Spleen (tissue), 13 donors: ENCODE results near the gene PPME1. TPM values are rescaled to one million over a fixed set of nuclear protein-coding genes. Genes with fewer than 3 reads are reported as not detected.
"Not testable (repeated sequence)": the region's sequence is repeated elsewhere in the genome, so short reads cannot be mapped to it uniquely, and the experiment has no call there.

Experiments
- DNase-seq: peaks from one replicate; pipeline ENCODE4 v3.0.0-alpha.2; 2020
- H3K27ac ChIP-seq, 8 donors: fragments of 200-600 bp; sonication (generic) in 7 of 8; 1 replicate in 4 of 8; 2 replicates in 4 of 8; pipeline versions ENCODE4 v1.5.0 to v1.8.0; 2016 to 2021; ENCODE audit warnings: inconsistent platforms in 4 of 8, mild to moderate bottlenecking in 4 of 8, moderate library complexity in 1 of 8
- H3K27me3 ChIP-seq, 7 donors: fragments of 200-600 bp; sonication (generic) in 6 of 7; replicated peaks in 1 of 7; 1 replicate in 4 of 7; 2 replicates in 3 of 7; pipeline versions ENCODE4 v1.5.0 to v1.8.0; 2016 to 2021; ENCODE audit warnings: inconsistent platforms in 3 of 7, mild to moderate bottlenecking in 1 of 7
- H3K36me3 ChIP-seq, 6 donors: fragments of 200-600 bp; sonication (generic) in 5 of 6; 1 replicate in 4 of 6; 2 replicates in 2 of 6; pipeline versions ENCODE4 v1.5.0 to v1.8.0; 2016 to 2021; ENCODE audit warnings: inconsistent platforms in 2 of 6
- H3K4me1 ChIP-seq, 6 donors: fragments of 200-600 bp; sonication (generic) in 5 of 6; 1 replicate in 3 of 6; 2 replicates in 3 of 6; pipeline versions ENCODE4 v1.5.0 to v1.8.0; 2016 to 2021; ENCODE audit warnings: inconsistent platforms in 3 of 6
- H3K4me3 ChIP-seq, 8 donors: fragments of 200-600 bp; sonication (generic) in 7 of 8; 1 replicate in 4 of 8; 2 replicates in 4 of 8; pipeline versions ENCODE4 v1.5.0 to v1.8.0; 2016 to 2021; ENCODE audit warnings: inconsistent platforms in 4 of 8, mild to moderate bottlenecking in 4 of 8, moderate library complexity in 2 of 8
- H3K9me3 ChIP-seq, 8 donors: fragments of 200-600 bp; sonication (generic) in 7 of 8; 1 replicate in 4 of 8; 2 replicates in 4 of 8; pipeline versions ENCODE4 v1.5.0 to v1.8.0; 2016 to 2021; ENCODE audit warnings: inconsistent platforms in 4 of 8
- POLR2A ChIP-seq, 3 donors: fragments of 450-650 bp; IDR thresholded peaks; one replicate each; pipeline ENCODE4 v1.5.1; 2017; ENCODE audit warnings: antibody characterized with exemption in 3 of 3, mild to moderate bottlenecking in 1 of 3
- POLR2AphosphoS5 ChIP-seq, 3 donors: sonication (generic); formaldehyde crosslinking; IDR thresholded peaks; one replicate each; pipeline ENCODE4 v1.5.1; 2017; ENCODE audit warnings: antibody characterized with exemption in 3 of 3
- WGBS, 5 donors: extraction: QIAGEN DNeasy Blood & Tissue Kit in 3 of 5; methylation state at CpG; one replicate each; pipeline versions ENCODE4 v1.1.5 to v1.1.7; 2013 to 2018; 5-methylcytosine and 5-hydroxymethylcytosine counted together
- intact Hi-C: fragments of 100-400 bp; cut with DNase I; formaldehyde crosslinking; loops from one replicate; pipeline ENCODE4 v1.15.0; 2023; ENCODE audit warnings: low total_unique reads
- long read RNA-seq, 2 donors: transcript quantifications; one replicate each; lab custom pipeline, GENCODE V29; 2026
- polyA plus RNA-seq, 3 donors: library from polyadenylated mRNA; stranded (reverse); fragments of 200-250 nt; gene quantifications; one replicate each; pipeline ENCODE4 v1.2.1, GENCODE V29; 2013
- total RNA-seq, 7 donors: library from RNA; depleted of rRNA in 3 of 7; stranded (reverse); fragments of >200 nt in 3 of 7; fragmentation: NEBNext Ultra II Directional in 4 of 7; extraction: Animal tissue kit (Norgen Biotek cat#: 25700) in 4 of 7; gene quantifications; one replicate each; pipeline versions ENCODE4 v1.1.0 to v1.2.1, GENCODE V29; 2016 to 2021
- TF ChIP-seq, protein P1 (sequence below), 11 experiments: fragments of 200-600 bp in 7 of 11; fragments of 450-650 bp in 4 of 11; sonication (generic) in 4 of 11; IDR thresholded peaks in 8 of 11; conservative IDR thresholded peaks in 3 of 11; 1 replicate in 7 of 11; 2 replicates in 4 of 11; pipeline versions ENCODE4 v1.4.0 to v1.8.0; 2016 to 2021; ENCODE audit warnings: antibody characterized with exemption in 11 of 11, inconsistent platforms in 4 of 11, mild to moderate bottlenecking in 1 of 11
- donor health status: healthy with polysubstance abuse.
- donor health status: DM: no; HTN: no; CAD: no; lungs with moderate emphysema.
- donor health status: DM: no; HTN: no; CAD: no.
- donor health status: Bipolar disorder and iron deficiency.
- donor health status: healthy.
- donor health status: DM: no; HTN: no; CAD: no.
- donor health status: DM: yes; HTN: yes; CAD: no.

The PPME1 gene, protein sequence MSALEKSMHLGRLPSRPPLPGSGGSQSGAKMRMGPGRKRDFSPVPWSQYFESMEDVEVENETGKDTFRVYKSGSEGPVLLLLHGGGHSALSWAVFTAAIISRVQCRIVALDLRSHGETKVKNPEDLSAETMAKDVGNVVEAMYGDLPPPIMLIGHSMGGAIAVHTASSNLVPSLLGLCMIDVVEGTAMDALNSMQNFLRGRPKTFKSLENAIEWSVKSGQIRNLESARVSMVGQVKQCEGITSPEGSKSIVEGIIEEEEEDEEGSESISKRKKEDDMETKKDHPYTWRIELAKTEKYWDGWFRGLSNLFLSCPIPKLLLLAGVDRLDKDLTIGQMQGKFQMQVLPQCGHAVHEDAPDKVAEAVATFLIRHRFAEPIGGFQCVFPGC
- 10 to 100 TPM; 13.1 to 32.0 (median 23.7) TPM for total RNA-seq
- 10 to 100 TPM in 1 of 3 donors, 1 to 10 TPM in 2; 5.9 to 10.1 (median 7.9) TPM for polyA plus RNA-seq
- long read RNA-seq, donor 1, partial matches to known transcripts, result 0 of 3 reads
- long read RNA-seq, donor 1, other reads (novel, unspliced or antisense), result 0 of 3 reads
- long read RNA-seq, donor 2, transcript PPME1-201 (14 exons, 2,677 nt), result major isoform, 9 of 9 reads
- long read RNA-seq, donor 2, partial matches to known transcripts, result 0 of 9 reads
- long read RNA-seq, donor 2, other reads (novel, unspliced or antisense), result 0 of 9 reads

DNA sequence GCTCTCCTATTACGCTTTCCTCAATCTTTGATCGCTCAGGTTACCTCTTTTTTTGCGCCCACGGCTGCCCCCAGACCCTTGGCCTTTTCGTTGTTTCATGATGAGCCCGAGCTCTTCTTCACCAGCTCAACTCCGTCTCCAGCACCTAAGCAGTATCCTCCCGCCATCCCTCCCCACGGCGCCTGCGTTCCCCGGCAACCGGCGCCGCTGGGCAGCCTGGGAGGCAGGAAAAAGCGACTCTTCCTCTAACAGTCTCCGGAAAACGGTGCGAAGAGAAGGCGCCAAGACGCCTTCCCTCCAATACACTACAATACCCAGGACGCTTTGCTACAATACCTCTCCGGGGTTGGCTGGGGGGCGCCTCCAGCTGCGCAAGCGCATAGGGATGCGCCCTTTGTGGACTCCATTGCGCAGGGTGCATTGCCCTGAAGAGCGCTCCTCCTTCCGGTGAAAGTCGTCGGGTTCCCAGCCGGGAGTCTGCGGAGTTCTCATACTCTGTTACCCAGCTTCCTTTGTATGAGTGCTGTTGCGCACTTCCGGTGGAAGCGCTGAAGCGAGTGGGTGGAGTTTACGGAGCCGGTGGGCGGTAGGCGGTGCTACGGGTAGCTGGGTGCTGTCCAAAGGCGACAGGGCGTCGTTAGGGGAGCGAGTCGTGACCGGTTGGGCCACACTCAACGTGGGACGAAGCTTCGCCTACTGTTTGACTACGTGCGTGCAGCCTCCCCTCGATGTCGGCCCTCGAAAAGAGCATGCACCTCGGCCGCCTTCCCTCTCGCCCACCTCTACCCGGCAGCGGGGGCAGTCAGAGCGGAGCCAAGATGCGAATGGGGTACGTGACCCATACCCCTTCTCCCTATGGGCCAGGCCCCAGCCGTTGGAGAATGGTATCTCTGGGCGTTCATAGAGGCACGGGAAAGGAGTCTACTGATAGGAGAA is at the start of gene PPME1, which contains the start of gene C2CD3:
PPME1 (plus strand) TSS at position 596 of the 936 bp plus-strand sequence; CDS start at position 729, 133 bp downstream.
C2CD3 (minus strand) TSS at position 309 of the 936 bp plus-strand sequence; CDS start at position 99, 210 bp downstream.
- Histone ChIP-seq H3K4me3 (peak within 1 kb of the TSS; percentile 58 to 81 (median 72)), H3K9me3 (no peaks in the 10 kb centered on the region), H3K27ac (peak within 1 kb of the TSS; percentile 73 to 93 (median 88)), H3K27me3 (no peaks in the 10 kb centered on the region), H3K36me3 (peaks cover 0 to 27% (median 13%) of the 10 kb centered on the region in 6 donors), H3K4me1 (peaks cover 28 to 67% (median 38%) of the 10 kb centered on the region in 6 donors)
- DNase-seq, result peak; percentile 99
- intact Hi-C loops, result loop anchor here (10.0 kb wide), 1 partner anchor 206 kb away; no protein-coding TSS in a partner anchor
- TF ChIP-seq POLR2AphosphoS5 (IDR thresholded peaks at IDR 0.05), result peak; percentile 93 to 95 (median 93)
- TF ChIP-seq POLR2A (IDR thresholded peaks at IDR 0.05), result peak in 2 of 3 donors; percentile 40 to 45
- TF ChIP-seq, protein P1, sequence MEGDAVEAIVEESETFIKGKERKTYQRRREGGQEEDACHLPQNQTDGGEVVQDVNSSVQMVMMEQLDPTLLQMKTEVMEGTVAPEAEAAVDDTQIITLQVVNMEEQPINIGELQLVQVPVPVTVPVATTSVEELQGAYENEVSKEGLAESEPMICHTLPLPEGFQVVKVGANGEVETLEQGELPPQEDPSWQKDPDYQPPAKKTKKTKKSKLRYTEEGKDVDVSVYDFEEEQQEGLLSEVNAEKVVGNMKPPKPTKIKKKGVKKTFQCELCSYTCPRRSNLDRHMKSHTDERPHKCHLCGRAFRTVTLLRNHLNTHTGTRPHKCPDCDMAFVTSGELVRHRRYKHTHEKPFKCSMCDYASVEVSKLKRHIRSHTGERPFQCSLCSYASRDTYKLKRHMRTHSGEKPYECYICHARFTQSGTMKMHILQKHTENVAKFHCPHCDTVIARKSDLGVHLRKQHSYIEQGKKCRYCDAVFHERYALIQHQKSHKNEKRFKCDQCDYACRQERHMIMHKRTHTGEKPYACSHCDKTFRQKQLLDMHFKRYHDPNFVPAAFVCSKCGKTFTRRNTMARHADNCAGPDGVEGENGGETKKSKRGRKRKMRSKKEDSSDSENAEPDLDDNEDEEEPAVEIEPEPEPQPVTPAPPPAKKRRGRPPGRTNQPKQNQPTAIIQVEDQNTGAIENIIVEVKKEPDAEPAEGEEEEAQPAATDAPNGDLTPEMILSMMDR (IDR thresholded peaks at IDR 0.05 in 8 of 11, conservative IDR thresholded peaks at IDR 0.05 in 3 of 11), result peak in 9 of 11 experiments; percentile 20 to 63 (median 42)
- 0 to 1% (median 1%) methylated on average over 54 to 68 of the region's 68 CpGs for WGBS, 5 donors

DNA sequence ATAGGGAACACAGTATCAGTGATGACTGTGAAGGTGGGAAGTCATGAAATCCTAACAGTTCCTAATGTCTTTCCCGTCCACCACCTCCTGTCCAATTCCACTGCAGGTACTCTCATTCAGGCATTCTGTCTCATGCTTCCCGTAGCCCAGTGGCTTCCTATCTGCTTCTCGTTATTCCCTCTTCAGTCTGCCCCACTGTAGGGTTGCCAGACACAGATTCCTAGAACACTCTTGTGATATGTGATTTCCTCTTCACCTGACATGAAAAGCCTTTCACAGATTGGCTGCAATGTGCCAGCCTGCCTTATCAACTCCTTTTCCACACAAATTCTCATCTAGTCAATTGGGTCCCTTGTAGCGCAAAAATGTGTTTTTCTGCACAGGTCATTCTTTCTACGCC is 49.3 kb upstream of the PPME1 start:
- intact Hi-C loops, result no loop called here
- WGBS, 5 donors, result 96 to 99% (median 96%) methylated on average over 5 of the region's 5 CpGs
- peaks cover 0 to 6% (median 0%) of the 10 kb centered on the region in 8 donors for H3K9me3 ChIP-seq
- no peak overlapping the region for H3K4me3 ChIP-seq
- H3K4me1 ChIP-seq, result no peaks in the 10 kb centered on the region
- H3K36me3 ChIP-seq, result peaks cover 0 to 55% (median 14%) of the 10 kb centered on the region in 6 donors
- no peaks in the 10 kb centered on the region for H3K27me3 ChIP-seq
- TF ChIP-seq, protein P1 (IDR thresholded peaks at IDR 0.05 in 8 of 11, conservative IDR thresholded peaks at IDR 0.05 in 3 of 11), result no peak
- no peak overlapping the region for H3K27ac ChIP-seq
- no peak for DNase-seq

DNA sequence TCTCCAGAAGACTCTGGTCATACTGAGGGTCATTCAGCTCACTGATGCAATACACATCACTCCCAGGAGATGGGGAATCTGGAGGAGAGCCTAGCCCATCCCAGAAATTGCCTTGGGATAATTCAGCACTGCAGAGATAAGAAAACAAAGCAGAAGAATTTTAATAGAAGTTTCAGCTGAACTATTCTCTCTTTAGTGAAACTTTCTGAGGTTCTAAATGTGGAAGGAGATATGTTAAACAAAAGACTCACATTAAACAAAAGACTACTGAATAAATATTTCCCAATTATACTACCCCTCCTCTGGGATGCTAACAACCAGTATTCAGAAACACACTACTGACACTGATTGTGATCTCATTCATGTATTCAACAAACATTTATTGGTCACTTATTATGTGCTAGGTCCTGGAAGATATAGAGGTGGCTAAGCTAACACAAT is 48.1 kb upstream of the PPME1 start:
- Histone ChIP-seq H3K4me1 (no peaks in the 10 kb centered on the region), H3K9me3 (peaks cover 0 to 6% (median 0%) of the 10 kb centered on the region in 8 donors), H3K36me3 (peaks cover 0 to 51% (median 6%) of the 10 kb centered on the region in 6 donors), H3K4me3 (no peak overlapping the region), H3K27ac (no peak overlapping the region), H3K27me3 (no peaks in the 10 kb centered on the region)
- intact Hi-C loops, result no loop called here
- DNase-seq, result no peak
- TF ChIP-seq POLR2A (IDR thresholded peaks at IDR 0.05) (no peak), POLR2AphosphoS5 (IDR thresholded peaks at IDR 0.05) (no peak)
- TF ChIP-seq, protein P1 (IDR thresholded peaks at IDR 0.05 in 8 of 11, conservative IDR thresholded peaks at IDR 0.05 in 3 of 11), result no peak

DNA sequence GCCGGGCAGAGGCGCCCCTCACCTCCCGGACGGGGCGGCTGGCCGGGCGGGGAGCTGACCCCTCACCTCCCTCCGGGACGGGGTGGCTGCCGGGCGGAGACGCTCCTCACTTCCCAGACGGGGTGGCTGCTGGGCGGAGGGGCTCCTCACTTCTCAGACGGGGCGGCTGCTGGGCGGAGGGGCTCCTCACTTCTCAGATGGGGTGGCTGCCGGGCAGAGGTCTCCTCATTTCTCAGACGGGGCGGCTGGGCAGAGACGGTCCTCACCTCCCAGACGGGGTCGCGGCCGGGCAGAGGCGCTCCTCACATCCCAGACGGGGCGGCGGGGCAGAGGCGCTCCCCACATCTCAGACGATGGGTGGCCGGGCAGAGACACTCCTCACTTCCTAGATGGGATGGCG is 42.0 kb upstream of the PPME1 start:
- H3K4me1 ChIP-seq, H3K9me3 ChIP-seq, H3K27me3 ChIP-seq, H3K27ac ChIP-seq, intact Hi-C loops, H3K4me3 ChIP-seq, DNase-seq: not testable (repeated sequence)
- peaks cover 0 to 63% (median 24%) of the 10 kb centered on the region in 6 donors for H3K36me3 ChIP-seq
- WGBS, 5 donors, result 91 to 99% (median 97%) methylated on average over 14 to 29 of the region's 33 CpGs
